ENCODE results near the gene EHMT2.
"Not testable (repeated sequence)": the region's sequence is repeated elsewhere in the genome, so short reads cannot be mapped to it uniquely, and the experiment has no call there.

The EHMT2 gene

DNA sequence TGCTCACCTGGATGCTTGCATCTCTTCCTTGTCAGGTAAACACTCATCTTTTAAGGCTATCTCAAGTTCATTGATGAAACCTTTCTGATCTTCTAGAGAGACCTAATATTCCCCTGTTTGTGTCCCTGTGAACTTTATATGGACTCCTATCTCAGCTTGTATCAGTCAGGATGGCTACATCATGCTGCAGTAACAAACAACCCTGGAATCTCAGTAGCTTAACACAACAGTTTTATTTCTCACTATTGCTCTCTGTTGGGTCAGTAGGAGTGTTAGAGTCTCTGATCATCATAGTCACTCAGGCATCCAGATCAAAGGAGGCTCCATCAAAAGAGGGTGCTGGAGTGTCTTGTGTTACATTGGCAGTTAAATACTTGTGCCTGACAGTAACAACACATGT lies 17.9 kb upstream of the EHMT2 start:
- DNase-seq (ENCODE audit: low spot score), result no peak

DNA sequence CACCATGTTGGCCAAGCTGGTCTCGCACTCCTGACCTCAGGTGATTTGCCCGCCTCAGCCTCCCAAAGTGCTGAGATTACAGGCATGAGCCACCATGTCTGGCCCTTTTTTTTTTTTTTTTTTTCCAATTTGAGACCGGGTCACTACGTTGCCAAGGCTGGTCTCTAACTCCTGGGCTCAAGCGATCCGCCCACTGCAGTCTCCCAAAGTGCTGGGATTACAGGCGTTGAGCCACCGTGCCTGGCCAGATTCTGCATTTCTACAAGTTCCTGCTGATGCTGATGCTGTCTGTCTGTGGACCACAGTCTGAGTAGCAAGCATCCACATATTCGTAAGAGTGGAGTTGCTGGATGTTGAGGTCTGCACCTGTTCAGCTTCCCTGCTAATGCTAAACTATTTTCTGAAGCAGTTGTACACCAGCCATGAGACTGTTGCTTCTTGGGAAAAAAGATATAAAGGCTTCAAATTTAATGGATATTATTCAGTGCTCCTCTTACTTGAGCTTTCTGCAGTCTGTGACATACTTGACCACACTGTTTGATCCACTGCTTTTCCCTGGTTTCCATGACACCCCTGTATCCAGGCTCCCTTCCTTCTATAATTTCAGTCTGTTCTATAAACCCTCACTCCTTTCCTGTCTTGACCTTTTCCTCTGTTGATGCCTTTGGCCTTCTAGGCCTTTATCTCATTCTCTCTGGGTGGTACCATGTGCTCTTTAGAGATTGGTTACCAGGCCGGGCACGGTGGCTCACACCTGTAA lies 14.5 kb upstream of the EHMT2 start:
- no peak for DNase-seq (ENCODE audit: low spot score)

DNA sequence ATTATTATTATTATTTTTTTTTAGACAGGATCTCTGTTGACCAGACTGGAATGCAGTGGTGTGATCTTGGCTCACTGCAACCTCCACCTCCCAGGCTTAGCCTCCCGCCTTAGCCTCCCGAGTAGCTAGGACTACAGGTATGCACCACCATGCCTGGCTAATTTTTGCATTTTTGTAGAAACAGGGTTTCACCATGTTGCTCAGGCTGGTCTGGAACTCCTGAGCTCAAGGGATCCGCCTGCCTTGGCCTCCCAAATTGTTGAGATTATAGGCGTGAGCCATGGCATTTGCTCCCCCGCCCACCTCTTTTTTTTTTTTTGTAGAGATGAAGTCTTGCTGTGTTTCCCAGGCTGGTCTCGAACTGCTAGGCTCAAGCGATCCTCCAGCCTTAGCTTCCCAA lies 11.8 kb upstream of the EHMT2 start:
- not testable (repeated sequence) for DNase-seq (ENCODE audit: low spot score)

DNA sequence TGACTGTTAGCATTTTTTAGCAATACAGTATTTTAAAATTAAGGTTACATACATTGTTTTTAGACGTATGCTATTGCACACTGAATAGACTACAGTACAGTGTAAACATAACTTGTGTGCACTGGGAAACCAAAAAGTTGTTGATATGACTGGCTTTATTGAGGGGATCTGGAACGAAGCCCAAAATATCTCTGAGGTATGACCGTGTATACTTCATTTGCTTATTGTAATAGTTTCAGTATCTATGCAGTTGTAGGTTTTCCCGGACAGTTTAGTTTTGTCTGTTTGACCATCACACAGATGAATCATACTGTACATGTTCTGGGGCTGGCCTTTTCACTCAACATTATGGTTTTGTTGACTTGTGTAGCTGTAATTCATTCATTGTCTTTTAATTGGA lies 11.3 kb upstream of the EHMT2 start:
- DNase-seq (ENCODE audit: low spot score), result no peak

DNA sequence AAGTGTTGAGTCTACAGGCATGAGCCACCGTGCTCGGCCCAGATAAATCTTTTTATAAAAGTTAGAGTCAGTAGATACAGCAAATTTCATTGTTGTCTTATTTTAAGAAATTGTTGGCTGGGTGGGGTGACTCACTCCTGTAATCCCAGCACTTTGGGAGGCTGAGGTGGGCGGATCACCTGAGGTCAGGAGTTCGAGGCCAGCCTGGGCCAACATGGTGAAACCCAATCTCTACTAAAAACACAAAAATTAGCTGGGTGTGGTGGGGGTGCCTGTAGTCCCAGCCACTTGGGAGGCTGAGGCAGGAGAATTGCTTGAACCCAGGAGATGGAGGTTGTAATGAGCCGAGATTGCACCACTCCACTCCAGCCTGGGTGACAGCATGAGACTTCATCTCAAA lies 10.8 kb upstream of the EHMT2 start:
- DNase-seq (ENCODE audit: low spot score), result not testable (repeated sequence)

DNA sequence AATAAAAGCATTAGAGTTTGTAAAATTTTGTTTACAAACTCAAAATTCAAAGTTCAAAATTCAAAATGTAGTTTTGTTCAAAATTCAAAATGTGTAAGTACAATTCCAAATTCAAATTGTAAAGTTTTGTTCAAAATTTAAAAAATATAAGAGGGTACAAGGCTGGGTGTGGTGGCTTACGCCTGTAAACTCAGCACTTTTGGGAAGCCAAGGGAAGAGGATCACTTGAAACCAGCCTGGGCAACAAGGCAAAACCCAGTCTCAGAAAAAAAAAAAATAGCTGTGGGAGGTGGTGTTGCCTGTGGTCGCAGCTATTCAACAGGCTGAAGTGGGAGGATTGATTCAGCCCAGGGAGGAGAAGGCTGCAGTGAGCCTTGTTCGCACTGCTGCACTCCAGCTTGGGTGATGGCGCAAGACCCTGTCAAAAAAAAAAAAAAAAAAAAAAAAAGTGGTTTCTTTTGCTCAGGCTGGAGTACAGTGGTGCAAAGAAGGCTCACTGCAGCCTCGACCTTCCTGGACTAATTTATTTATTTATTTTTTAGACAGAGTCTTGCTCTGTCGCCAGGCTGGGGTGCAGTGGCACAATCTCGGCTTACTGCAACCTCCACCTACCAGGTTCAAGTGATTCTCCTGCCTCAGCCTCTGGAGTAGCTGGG lies 9.8 kb upstream of the EHMT2 start:
- DNase-seq (ENCODE audit: low spot score), result no peak

DNA sequence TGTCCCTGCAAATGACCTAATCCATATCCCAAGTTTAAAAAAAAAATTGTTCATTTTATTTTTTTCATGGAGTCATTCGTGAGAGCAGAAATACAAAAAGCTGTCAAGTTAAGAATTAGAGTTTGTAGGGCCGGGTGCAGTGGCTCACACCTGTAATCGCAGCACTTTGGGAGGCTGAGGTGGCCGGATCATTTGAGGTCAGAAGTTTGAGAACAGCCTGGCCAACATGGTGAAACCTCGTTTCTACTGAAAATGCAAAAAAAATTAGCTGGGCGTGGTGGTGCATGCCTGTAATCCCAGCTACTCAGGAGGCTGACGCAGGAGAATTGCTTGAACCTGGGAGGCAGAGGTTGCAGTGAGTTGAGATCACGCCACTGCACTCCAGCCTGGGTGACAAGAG lies 9.2 kb upstream of the EHMT2 start:
- not testable (repeated sequence) for DNase-seq (ENCODE audit: low spot score)

DNA sequence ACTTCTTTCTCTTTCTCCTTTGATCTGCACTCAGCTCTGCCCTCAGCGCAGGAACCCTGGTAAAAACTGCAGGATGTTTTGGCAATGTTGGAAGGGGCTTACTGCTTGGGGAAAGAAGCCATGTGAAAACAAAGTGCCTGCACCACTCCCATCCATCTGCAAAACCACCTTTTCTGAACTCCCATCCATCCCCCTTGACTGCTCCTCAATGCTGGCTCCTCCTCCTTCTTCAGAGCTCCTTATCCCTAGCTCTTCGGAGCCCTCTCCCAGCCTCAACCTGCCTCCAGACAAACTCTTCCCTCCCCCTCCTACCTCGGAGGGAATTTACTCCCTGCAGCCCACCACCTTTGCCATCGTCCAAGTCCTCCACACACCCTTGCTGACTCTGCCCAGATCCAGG lies 8.6 kb upstream of the EHMT2 start:
- no peak for DNase-seq (ENCODE audit: low spot score)

DNA sequence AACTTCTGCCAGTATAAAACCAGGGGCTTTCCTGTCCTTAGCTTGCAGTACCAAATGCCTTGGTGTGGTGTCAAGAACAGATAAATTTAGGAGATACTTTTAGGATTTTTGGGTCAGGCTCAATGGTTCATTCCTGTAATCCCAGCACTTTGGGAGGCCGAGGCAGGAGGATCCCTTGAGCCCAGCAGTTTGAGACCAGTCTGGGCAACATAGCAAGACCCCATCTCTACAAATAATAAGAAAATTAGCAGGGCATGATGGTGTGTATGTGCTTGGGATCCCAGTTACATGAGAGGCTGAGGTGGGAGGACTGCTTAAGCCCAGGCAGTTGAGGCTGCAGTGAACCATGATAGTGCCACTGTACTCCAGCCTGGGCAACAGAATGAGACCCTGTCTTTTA lies 7.5 kb upstream of the EHMT2 start:
- no peak for DNase-seq (ENCODE audit: low spot score)

DNA sequence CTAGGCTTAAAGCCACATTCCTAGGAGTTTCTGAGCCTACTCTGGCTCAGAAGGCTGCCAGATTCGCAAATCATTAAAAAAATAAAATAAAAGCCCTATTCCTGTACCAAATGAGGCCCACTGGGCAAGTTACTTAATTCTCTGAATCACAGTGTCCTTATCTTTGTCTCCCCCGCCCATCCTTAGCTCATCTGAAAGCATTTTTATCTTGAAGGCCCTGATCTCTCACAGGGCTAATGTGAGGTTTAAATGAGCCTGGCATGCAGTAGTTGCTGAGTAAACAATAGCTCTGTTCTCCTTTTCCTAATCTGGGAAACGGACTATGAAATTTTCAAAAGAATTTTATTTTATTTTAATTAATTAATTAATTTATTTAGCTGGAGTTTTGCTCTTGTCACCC lies 6.5 kb upstream of the EHMT2 start:
- no peak for DNase-seq (ENCODE audit: low spot score)

DNA sequence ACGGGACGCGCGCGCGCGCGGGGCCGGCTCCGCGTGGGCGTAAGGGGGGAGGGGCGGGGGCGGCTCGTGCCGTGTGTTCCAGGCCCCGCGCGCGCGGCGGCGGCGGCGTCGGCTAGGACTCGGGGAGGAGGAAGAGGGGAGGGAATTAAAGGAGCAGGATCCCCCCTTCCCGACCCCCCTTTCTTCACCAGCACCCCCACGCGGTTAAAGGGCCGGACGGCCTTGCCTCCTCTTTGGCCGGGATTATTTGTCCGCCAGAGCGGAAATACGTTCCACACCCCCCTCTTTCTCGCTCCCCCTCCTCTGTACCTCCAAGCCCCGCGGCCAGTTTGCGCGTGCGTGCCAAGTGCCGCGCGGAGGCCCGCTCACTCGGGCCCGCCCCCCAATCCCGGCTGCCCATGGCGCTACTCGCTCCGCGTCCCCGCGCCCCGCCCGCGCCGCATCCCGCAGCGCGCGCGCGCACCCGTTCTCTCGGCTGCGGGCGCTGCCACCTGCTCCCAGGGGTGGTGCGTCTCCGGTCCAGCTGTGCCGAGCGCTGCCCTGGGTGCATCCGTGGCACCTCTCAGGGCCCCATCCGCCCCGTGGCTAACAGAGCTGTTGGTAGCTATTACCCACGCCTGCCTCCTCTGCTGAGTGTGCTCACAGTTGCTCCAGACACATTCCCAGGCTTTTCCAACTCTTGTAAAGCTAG lies 4.6 kb upstream of the EHMT2 start, which contains the start of gene ZBTB12:
Gene ZBTB12, minus strand, starts transcription at position 134 of the 691 bp plus-strand sequence. CDS start 781 bp downstream, outside the sequence.
- DNase-seq (ENCODE audit: low spot score), result peak; percentile 93

DNA sequence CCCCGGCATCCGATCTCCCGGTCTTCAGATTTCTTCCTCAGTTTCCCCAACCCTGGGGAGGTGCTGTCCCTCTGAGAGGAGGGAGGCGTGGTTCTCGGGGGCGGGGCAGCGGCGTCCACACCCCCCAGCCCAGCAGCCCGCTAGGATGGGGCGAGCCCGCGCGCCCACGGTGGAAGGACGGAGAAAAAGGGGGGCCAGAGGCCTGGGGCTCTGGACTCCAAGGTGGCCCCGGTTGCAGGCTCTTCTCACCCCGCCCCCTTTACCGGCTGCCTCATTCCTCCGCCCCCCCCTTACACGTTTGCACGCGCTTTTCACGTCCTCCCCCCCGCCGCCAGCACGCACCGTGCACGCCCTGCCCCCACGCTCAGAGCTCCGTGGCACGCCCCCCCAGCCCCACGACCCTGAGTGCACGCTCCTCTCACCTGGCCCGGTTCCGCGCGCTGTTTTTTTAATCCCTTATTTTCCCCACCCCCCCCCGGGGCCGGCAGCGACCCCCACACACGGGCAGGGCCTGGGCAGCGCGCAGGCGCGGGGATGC lies 4.0 kb upstream of the EHMT2 start:
- peak; percentile 58 for DNase-seq (ENCODE audit: low spot score)

DNA sequence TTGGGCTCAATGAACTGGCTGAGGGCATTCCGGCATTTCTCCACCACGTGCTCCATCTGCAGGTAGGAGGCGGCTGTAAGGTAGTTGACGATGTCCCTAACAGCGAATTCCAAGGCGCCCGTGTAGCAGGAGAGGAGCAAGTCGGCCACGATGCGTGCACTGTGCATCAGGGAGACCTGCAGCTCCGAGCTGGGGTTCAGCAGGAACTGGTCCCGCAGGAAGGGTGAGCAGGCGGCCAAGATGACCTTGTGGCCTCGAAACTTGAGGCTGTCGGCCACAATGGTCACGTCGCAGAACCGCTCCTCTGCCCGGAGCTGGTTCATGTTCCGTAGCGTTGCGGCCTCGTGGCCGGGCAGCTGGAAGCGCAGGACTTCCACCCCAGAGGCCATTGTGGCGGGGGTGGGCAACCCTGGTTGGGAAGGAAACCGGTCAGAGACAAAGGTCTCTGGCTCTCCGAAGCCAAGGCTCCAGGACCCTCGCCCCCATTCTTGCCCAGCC lies 3.5 kb upstream of the EHMT2 start:
- no peak for DNase-seq (ENCODE audit: low spot score)

DNA sequence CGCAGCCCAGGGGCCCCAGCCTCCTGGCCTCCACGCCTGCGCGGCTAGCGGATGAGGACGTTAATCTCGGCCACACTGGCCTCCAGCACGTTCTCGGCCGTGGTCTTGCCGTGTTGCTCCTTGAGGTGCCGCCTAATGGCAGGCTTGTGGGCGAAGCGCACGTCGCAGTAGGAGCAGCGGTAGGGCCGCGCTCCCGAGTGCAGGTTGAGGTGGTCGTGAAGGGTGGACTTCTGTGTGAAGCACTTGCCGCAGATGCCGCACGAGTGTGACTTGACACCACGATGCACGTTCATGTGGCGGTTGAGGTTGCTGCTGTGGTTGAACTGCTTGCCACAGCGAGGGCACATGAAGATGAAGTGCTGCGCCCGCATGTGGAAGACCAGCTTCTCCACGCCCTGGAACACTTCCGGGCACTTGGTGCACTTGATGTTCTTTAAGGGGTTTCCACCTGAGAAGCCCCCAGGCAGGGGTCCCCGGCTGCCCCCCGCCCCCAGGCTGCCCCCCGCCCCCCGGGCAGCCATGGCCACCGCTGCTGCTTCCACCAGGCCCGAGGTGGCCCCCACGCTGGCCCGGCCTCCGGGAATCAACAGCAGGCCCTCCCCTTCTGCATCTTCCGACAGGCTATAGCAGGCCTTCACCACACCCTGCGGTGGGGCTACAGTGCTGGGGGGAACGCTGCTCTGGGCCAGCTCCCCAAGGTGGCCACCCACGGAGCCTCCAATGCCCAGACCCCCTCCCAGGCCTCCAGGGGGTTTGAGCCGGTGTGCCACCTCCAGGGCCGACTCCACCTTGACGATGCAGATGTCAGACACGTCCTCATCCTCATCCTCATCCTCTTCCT lies 2.6 kb upstream of the EHMT2 start:
- DNase-seq (ENCODE audit: low spot score), result no peak

DNA sequence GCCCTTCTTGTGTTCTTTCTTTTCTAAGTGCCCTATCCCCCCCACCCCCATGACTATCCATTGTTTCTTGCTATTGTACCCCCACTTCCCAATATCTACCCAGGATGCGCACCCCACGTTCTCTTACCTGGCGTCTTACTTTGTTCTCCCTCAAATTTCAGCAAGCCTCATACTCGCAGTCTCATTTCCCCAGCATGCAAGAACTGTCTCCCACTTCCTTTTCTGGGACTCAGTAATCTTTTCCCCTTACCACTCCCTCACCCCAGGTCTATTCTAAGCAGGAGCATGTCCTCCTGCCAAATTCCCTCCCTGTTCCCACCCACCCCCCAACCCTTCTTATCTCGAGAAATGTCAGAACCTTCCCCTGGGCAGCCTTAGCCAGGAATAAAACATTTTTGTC lies 1.7 kb upstream of the EHMT2 start:
- DNase-seq (ENCODE audit: low spot score), result no peak

DNA sequence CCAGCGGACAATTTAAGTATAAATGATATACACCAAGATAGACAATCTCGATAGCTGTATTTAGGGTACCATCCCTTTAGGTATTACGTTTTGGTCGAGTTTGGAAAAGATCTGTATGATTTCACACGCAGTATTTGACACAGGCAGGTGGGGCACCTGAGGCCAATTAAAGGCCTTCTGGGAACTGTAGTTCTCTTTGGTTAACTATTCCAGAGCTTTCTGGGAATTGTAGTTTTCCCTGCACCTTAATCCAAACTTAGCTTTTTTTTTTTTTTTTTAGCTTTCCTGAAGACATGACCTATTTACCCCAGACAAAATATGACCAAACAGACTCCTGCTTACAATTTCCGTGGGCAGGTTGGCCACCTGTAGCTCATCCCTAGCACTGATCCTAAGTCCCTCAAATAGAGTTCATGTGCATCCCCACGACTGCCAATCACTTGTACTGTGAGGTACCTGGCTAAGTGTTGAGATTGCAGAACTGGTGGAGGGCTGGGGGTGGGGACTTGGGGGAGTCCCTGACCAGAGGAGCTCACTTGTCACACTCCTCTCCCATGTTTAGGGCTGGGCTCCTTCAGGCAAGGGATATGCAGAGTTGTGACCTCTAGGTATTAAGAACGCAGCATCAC lies 999 bp upstream of the EHMT2 start:
- DNase-seq (ENCODE audit: low spot score), result peak; percentile 62

DNA sequence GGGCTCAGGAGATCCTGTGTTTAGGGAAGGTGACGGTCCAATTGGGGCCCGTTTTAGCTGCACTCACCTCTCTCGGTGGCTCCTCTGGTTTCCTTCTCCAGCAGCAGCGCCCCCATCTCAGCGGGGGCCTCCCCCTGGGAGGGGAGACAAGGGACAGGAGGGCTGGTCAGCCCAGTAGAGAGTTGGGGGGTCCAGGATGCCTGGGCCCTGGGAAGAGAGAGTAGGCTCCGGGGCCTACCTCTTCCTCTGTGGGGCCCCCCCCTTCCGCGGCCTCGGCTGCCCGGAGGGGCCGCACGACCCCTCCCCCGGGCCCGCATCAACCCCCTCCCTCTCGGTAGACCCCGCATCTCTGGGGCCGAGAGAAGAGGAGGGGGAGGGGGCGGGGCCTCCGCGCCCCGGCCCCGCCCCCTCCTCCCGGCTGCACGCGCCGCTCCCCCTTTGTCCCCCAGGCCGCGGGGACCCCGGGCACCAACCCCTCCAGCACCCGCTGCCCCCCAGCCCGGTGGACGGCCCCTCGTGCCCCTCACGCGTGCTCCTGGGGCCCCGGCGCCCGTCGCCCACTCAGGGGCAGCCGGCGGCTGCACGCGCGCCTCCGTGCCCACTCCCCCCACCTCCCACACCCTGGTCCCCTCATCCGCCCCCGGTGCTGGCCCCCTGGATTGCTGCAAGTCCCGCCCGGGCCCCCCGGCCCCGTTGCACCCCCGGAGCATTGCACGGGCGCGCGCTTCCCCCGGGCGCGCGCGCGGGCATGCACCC lies 464 bp downstream of the EHMT2 start:
- DNase-seq (ENCODE audit: low spot score), result no peak

DNA sequence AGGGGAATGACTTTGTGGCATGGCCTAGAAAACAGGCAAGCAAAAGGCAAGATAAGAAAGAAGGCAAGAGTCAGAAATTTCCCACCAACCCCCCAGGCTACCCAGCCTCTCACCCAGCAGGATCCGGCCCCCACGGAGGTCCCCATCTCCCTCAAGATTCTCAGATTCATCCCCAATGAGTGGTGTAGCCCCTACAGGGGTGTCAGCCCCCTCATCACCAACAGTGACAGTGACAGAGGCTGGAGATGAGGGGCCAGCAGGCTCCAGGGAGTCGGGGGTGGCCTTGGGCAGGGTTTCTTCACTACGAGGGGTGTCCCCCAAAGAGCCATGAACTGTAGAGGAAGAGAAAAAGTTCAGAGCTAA lies 1.0 kb downstream of the EHMT2 start:
- no peak for DNase-seq (ENCODE audit: low spot score)

DNA sequence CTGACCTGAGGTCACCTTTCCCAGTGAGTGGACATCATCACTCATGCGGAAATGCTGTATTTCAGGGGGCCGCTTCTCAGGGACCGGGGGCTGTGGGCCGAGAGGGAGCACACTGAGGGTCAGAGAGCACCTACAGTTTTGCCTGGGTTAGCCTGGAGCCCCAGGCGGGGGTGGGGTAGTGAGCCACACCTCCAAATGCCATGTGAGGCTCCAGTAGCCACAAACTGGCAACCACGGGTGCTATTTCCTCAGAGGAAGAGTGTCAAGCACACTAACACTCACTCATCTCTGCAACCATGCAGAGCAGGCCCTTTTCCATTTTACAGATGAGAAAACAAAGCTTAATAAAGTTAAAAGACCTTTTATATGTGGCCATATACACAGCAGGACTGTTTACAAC lies 4.7 kb downstream of the EHMT2 start:
- no peak for DNase-seq (ENCODE audit: low spot score)

DNA sequence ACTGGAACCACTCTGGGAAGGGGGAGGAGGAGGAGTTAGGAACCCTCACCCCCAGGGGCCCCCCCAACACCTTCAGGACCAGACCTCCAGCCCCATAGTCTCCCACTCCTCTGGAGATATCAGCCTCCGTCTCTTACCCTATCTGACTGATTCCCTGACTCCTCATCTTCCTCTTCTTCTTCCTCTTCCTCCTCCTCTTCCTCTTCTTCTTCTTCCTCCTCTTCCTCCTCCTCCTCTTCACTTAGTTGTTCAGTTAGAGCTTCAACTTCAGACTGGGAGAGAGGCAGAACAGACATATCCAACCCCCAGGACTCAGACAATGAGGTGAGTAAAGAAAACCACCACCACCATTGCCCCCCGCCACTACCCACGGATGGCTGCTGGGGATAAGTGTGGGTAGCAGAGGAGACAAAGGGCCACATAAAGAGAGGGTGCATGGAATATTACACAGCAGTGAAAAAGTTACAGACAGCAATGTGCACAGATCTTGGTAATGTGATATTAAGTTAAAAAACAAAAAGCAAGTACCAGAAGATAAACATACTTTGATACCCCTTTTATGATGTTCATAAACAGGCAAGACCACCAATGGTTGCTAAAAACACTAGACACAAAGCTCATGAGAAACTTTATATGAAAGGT lies 8.0 kb downstream of the EHMT2 start:
- DNase-seq (ENCODE audit: low spot score), result no peak

Data from RKO (cell line).